Hypothalamus (tissue), 51 donors: ENCODE data around the gene SGTB.
A peak's percentile ranks its signal among the peaks of the same experiment; 100 is the strongest.
"Not testable (repeated sequence)": the region's sequence is repeated elsewhere in the genome, so short reads cannot be mapped to it uniquely, and the experiment has no call there.

ENCODE experiments used
- DNase-seq, 51 donors: peaks; one replicate each; lab custom pipeline; 2025; lab: John Stamatoyannopoulos, UW

SGTB gene

DNA sequence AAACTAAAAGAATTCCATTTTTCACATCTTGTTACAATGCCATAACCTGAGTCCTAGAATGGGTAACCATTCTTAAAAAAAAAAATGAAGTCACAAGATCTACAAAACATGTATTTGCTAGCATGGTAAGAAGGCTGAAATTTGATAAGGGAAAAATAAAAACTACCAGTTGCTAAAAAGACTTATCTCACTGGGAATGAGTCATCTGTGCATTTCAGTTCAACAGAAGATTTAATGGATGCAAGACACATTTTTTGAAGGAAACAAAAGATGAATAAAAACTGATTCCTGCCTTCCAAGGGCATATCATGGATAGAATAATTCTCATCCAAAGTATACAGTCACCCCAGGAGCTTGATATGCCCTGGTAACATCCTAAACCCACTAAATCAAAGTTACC, 47.2 kb downstream of the SGTB start:
- DNase-seq, result no peak

- no peak for DNase-seq
These were observed 49.1 kb downstream of the SGTB start for GRCh38 chr5:65672796-65673195.

- no peak for DNase-seq
These were observed 53.2 kb downstream of the SGTB start for GRCh38 chr5:65668696-65669095.

DNA sequence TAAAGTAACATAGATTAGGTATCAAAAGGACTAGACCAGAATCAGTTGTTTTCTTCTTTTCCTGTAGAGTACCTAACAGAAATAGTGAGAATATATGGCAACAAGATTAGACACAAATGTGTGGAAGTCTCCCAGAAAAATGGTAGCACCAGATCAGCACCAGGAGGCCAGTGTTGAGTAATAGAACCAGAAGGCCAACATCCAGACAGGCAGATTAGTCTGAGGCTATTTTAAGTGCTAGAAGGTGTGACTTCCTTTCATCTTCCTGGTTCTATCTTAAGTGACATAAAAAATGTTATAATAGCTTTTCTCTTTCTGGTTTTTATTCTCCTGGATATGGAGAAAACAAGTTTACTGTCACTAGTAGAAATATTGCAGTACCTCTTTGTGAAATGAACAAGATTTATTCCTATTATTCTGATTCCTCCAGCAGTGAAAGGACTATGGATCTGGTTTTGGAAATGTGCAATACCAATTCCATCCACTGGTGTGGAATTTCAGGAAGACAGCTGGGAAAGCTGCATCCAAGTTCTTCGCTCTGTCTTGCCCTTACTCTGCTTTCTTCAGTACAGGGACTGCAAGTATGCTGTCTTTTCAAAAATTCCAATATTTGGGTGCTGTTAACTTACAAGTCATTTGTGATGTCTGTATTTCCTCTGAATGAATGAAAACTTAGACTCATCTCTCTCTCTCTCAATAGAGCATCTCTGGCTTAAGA, 57.9 kb downstream of the SGTB start:
- no peak for DNase-seq

DNA sequence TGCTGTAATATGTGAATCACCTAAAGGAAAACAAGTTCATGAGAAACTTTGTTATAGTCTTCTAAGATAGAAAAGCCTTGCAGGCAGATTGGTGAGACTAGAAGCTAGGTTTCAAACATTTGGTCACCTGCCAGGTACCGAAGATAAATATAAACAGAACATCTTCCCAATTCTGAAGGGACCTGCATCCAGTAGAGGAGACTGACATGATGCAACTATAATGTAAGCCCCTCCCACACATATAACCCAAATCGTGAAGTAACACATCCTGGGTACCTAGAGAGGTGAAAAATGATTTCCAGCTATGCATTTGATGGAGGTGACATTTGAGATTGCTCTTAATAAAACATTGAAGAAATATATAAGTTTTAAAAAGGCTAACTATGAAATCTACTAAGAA, 67.2 kb downstream of the SGTB start:
- DNase-seq, result no peak

GRCh38 chr5:65651144-65651543, 70.8 kb downstream of the SGTB start:
- no peak for DNase-seq

- DNase-seq, result no peak
These were observed 74.0 kb downstream of the SGTB start for GRCh38 chr5:65647941-65648340.

DNA sequence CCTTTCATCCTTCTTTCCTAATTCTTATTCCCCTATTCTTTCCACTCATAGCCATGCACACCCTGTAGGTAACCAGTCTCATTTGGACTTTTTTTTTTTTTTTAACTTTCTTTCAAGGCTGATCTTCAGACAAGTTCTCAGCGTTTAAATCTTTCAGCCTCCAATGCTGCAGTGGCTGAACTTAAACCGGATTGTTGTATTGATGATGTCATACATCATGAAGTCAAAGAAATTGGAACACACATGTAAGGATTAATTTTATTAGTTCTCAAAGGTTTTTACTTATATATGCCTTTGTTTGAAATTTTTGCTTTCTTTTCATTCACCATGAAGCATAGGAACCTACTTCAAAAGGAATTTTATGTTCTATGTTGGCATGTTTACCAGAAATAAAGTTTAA, 75.0 kb downstream of the SGTB start:
- DNase-seq, result no peak

- DNase-seq, result no peak
These were observed 81.7 kb downstream of the SGTB start for GRCh38 chr5:65640240-65640639.

DNA sequence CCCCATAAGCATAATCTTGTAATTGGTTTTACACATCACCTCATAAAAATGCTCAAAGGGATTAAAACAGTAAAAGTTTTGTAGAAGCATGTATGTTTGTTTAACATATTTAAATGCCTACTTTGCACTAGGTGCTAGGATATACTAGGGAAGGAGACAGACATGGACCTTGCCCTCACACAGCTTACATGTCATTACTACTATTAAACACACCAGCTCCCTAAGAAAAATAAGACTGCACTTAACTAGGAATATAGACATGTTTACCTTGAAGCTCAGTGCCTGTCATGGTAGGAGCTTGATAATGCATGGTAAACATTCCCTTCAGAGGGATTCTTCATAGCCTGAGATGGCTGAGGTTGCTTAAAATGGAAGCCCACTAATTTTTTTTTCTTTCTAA, 90.9 kb downstream of the SGTB start:
- no peak for DNase-seq

- no peak for DNase-seq
These were observed 96.2 kb downstream of the SGTB start for GRCh38 chr5:65625743-65626142.

- DNase-seq, result peak; percentile 2 to 94 (median 78)
These were observed 97.0 kb downstream of the SGTB start, which contains the start of the genes SHLD3 and TRAPPC13 for GRCh38 chr5:65624571-65625555. Gene SHLD3 (plus strand): TSS chr5:65625027. CDS start chr5:65629588, 4,561 bp downstream. Gene TRAPPC13 (plus strand): TSS chr5:65625027. CDS start chr5:65625061, 34 bp downstream.

DNA sequence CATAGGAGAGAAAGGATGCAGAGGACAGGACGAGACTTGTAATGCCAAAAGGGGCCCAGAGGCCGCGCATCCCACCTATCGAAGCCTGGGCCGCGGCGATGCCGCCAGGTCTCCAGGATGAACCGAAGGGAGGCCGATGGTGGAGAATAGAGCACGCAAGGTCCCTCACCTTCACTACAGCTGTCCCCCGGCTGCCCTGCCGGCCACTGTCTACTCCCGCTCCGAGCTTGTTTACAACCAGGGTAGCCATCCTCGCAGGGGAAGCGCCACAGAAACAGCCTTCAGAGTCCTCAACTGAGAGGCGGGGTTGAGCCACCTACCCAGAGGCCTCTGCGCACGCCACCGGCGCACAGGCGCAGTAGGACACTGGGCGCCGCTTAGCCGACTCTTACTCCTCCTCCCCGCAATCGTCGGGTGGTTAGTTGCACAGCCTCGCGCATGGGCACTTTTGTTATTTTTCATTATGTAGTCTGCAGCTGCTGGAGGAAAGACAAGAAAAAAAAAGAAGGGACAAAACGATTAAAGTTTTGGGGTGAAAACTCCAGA, 97.8 kb downstream of the SGTB start, which contains the start of gene TRIM23:
Gene TRIM23 (minus strand): TSS at position 309 of the 546 bp plus-strand sequence. CDS start 59 bp downstream, at position 250.
- peak; percentile 64 to 97 (median 87) for DNase-seq

DNA sequence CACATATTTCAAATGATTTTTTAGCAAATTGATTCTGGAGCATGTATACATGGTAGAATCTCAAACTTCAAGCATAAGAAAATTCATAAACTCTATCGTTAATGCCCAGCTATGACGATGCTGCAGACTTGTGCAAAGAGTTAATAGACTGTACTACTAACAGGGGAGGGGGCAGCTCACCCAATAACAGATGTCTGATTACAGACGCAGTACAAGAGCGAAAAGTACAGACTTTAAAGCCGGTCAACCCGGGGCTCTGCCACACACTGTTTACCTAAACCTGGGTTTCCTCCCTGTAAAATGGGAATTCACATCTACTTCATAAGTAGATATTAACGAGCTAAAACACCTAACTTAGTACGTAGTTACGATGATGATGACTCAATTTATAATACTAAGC, 98.4 kb downstream of the SGTB start:
- no peak for DNase-seq

DNA sequence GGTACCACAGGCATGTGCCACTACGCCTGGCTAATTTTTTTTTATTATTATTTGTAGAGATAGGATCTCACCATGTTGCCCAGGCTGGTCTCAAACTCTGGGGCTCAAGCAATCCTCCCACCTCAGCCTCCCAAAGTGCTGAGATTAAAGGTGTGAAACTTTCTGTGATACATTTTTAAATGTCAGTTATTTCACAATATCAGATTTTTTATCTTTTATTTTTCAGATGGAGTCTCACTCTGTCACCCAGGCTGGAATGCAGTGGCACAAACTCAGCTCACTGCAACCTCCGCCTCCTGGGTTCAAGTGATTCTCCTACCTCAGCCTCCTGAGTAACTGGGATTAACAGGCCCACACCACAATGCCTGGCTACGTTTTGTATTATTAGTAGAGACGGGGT, 99.9 kb downstream of the SGTB start:
- not testable (repeated sequence) for DNase-seq

- DNase-seq, result no peak
These were observed 101.9 kb downstream of the SGTB start for GRCh38 chr5:65620021-65620420.
